GM18508 (cell line): ENCODE results near the gene TRIP11.
"Not testable (repeated sequence)": the region's sequence is repeated elsewhere in the genome, so short reads cannot be mapped to it uniquely, and the experiment has no call there.

ENCODE experiments used
- ATAC-seq: cut with Tn5 transposase; IDR thresholded peaks from one replicate; pipeline ENCODE4 v1.9.1; 2021; ENCODE audit warnings: moderate number of reproducible peaks; ENCODE audit not compliant: insufficient read depth, unreplicated experiment

The TRIP11 gene

DNA sequence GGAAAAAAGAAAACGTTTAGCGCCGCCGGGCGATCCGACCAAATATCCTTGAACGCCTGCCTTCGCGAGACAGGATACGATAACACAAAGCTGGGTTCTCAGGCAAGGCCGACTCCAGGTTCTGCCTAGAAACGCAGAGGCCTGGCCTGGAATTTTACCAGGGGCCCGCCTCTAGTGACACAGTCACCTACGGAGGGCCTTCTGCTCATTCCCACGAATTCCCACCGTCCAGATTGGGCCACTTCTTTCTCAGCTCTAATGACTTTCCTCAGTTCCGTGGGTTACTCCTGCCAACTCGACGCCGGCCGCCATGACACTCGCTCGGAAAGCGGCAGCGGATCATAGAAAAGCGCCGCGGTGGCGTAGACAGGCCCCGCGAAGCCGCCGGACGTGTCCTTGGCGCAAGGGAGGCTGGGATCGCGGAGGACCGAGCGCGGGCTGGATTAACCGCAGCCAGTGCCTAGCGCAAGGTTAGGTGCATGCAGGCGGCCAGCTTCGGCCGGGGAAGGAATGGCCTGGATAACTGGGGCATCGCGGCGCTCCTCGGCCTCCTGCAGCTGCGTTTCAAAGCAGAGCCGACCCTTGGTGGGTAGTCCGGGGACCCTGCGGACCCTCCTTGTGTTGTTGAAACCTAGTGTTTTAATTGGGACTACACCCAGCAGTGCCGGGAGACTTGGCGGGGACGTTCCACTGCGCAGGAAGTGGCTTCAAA, at the start of gene TRIP11:
Gene TRIP11 (minus strand): TSS at position 341 of the 712 bp plus-strand sequence. CDS start 374 bp downstream, outside the sequence.
- ATAC-seq: peak; percentile 85

DNA sequence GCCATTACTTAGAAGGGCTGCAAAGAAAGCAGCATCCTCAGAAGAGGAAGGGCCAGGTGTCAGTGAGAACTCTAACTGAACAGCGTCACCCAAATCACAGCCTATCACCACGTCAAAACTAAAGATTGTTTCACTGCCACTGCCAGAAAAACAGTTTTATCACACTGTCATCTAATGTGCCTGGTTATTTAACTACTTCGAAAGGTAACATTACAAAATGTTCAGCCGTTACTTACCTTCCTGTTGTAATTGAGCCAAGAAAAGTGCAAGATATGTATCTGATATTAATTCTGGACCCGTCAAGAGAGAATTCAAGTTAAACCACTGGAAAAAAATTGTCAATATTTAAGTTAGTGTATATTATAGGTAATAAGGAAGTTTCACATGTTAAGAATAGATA, 48.6 kb upstream of the TRIP11 start:
- no peak for ATAC-seq

DNA sequence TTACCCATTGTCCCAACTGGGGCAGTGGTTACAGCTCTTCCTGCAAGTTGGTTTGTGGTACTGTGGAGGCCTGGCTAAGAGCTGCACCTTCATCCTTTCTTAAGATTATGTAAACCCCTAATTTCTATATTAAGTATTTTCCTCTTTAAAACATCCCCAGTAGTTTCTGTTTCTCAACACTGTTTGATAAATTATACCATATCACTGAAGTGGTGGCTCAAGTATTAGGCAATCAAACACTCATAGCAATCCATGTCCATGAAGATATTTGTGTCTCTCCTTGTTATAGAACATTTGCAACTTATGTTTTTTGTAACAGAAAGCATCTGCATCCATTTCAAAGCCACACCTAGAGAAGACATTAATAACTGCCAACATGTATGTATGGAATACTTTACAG, 34.7 kb upstream of the TRIP11 start:
- ATAC-seq: no peak

DNA sequence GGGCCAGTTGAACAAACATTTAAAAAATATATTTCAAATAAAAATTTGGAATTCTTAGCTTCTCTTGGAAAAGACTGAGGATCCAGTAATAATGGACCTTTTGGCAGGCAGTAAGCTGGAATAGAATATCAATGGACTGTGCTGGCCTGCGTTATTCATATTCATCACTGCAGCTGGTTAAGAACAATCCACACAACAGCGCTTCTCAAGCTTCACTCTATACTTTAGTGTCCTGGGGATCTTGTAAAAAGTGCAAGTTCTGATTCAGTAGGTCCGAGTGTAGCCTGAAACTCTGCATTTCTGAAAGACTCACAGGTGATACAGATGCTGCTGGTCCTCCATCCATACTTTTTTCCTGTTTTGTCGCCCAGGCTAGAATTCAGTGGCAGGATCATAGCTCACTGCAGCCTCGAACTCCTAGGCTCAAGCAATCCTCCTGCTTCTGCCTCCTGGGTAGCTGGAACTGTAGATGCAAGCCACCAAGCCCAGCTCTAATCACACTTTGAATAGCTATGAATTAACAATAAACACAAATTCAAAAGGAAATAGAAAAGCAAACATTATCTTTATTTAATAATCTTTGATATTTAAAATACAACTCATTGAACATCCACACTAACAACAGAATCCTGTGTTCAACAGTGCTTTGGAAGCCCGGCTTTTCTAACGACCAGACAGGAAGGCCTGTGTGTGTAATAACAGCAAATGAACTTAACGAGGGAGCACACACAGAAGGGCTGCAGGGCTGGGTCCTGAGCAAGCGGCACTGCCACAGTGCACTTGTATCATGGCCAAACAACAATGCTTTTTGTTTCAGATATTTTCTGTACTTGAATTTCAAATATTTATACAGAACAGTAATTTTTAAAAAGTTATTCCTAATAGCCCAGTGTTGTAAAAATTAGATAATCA, 18.4 kb upstream of the TRIP11 start:
- ATAC-seq: no peak

DNA sequence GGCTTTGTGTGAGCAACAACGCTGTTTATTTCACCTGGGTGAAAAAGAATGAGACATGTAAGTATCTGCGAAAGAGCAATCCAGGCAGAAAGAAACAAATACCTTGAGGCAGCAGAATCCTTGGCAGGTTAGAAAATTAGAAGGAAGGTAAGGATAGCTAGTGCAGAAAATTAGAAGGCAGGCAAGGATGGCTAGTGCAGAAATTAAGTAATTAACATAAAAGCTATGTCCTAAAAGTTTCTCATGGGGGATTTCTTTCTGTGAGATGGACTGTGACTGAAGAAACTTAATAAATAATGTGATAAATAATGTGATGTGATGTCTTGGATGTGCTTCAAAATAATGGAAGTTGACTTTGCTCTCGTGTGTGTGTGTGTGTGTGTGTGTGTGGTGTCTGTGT, 9.9 kb upstream of the TRIP11 start:
- no peak for ATAC-seq

DNA sequence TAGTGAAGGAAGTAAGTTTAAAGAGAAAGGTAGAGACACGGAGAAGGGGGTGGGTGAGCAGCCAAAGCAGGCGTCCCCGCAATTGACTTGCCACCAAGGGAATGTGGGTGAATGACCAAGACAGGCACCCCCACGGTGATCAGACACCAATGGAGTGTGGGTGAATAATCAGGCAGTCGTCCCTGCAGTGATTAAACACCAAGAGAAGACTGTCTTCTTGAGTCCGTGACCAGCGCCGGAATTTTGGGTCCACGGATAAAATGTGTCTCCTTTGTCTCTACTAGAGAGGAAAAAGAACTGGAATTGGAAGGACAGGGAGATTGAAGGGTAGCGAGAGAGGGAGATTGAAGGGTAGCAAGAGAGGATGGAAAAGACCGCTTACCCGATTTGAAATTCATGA, 9.4 kb upstream of the TRIP11 start:
- ATAC-seq: not testable (repeated sequence)

DNA sequence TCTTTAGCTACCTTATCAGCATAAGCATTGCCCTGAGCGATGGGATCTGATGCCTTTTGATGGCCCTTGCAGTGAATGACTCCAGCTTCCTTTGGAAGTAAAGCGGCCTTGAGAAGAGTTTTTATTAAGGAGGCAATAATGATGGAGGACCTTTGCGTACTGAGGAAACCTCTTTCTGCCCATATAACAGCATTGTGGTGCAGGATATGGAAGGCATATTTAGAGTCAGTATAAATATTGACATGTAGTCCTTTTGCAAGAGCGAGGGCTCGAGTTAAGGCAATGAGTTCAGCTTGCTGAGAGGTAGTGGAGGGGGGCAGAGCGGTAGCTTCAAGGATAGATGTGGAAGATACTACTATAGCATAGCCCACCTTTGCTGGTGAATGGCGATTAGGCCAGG, 6.0 kb upstream of the TRIP11 start:
- ATAC-seq: not testable (repeated sequence)

DNA sequence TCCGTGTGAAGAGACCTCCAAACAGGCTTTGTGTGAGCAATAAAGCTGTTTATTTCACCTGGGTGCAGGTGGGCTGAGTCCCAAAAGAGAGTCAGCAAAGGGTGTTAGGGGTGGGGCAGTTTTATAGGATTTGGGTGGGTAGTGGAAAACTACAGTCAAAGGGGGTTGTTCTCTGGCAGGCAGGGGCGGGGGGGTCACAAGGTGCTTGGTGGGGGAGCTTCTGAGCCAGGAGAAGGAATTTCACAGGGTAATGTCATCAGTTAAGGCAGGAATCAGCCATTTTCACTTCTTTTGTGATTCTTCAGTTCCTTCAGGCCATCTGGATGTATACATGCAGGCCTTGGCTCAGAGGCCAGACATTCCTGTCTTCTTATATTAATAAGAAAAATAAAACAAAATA, 1.9 kb upstream of the TRIP11 start:
- not testable (repeated sequence) for ATAC-seq

DNA sequence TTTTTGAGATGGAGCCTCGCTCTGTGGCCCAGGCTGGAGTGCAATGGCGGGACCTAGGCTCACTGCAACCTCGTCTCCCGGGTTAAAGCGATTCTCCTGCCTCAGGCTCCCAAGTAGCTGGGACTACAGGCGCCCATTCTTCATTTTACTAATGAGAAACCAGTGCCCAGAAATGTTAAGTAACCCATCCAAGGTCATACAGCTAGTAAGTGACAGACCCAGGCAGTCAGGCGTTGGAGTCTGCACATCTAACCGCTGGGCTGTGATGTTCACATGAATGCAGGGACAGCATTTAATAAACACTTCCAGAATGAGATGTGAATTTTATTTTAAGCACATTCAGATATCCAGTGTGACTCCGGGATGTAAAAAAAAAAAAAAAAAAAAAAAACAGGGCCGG, 1.3 kb upstream of the TRIP11 start:
- no peak for ATAC-seq

DNA sequence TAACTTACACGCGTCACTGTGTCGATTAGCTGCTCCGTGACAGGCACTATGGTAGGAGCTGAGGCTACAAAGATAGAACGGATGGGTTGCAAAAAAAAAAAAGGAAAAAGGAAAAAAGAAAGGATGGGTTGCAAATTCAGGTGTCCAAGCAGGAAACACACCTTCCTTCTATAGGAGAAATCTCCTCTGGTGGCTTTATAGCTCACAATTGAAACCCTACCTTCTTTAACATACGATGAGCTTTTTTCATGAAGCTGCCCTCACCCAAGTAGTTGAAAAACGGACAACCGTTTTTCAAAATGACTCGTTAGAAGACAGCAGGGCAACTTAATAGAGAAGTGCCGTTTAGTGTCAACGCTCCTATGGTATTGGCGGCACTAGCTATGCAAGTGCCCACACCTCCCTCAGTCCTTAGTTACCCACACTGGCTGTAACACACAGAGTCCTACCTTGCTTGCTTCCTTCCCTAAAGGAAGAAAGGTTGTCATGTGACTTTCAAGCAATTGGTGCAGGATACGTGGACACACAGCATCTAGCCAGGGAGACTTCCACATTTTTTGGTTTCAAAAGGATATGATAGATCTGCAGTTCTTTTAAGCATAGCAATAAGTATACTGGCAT, 682 bp upstream of the TRIP11 start:
- ATAC-seq: no peak

DNA sequence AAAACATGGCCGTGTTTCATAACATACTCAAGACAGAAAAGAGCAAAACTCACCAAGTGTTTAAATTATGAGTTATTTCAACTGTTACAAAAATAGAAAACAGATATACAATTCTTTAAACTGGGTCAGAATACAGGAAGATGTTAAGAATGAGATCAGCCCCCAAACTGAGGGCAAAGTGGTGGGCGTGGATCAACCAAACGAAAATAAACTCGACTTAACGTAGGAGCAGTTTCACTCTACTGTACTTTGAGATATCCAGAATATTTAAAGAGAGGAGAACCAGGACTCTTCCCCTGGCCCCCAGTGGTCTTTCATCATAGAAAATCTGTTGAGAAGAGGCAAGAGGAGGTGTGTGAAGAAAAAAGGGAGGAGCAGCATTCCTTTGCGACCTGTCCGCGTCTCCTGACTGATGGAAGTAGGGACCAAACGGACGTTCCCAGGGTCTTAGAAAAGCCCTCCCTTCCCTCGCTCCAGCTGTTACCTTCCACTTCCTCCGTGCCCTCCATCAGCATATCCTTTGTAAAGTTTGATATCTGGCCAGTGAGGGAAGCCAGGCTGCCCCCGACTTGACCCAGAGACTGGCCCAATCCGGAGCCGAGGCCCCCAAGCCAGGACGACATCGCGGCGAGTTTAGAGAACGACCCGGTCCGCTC, 668 bp downstream of the TRIP11 start:
- no peak for ATAC-seq

DNA sequence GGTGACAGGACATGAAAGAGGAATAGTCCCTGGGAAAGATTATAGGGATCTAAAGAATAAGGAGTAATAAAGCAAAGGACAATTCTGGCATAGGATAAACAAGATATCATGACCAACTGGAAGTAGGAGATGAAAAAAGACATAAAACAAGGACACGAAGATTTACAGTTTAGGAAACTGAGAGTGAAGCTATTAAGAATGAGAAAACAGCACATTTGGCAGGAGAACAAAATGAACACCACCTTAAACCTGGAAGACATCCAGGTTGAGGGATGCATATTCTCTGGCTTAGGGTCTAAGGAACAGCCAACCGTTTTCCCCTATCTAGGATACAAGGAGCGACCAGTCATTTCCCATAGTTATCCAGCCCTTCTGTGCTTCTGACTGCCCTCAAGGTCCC, 1.9 kb downstream of the TRIP11 start:
- no peak for ATAC-seq

DNA sequence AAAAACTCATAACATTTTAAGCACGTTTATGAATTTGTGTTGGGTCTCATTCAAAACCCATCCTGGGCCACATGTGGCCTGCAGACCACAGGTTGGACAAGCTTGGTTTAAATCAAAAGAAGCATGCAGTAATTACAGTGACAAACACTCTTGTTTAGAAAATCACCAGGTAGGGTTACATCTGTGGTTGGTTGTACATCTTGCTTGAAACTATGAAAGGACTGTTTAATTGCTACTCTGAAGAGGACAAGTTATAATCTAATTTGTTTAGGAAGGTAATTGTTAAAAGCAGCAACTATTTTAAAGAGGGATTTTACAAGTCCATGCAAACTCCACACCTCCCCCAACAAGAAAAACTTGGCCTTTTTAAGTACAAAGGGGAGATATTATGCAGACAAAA, 4.0 kb downstream of the TRIP11 start:
- ATAC-seq: no peak

DNA sequence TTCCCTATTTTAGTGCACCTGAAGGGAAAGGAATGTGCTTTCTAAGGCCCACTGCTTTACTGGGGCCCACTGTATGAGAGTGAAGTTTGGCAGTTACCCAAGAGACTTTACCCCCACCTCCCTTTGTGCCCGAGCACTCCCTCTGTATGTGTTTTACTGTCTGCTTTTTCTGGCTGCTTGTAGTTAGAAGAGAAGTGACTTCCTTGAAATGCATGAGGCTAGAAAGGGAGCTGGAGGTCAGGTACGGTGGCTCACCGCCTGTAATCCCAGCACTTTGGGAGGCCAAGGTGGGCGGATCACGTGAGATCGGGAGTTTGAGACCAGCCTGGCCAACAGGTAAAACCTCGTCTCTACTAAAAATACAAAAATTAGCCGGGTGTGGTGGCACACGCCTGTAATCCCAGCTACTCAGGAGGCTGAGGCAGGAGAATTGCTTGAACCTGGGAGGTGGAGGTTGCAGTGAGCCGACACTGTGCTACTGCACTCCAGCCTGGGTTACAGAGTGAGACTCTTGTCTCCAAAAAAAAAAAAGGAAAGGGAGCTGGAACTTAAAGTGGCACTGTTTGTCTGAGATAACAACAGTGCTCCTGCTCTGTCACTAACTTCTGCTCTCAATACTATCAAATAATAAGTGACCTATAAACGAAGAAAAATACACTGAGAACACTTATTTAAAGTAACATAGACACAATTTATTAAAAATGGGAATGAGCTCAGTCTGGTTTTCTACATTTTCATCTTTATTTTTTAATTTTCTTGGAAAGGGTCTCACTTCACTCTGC, 5.8 kb downstream of the TRIP11 start:
- no peak for ATAC-seq

DNA sequence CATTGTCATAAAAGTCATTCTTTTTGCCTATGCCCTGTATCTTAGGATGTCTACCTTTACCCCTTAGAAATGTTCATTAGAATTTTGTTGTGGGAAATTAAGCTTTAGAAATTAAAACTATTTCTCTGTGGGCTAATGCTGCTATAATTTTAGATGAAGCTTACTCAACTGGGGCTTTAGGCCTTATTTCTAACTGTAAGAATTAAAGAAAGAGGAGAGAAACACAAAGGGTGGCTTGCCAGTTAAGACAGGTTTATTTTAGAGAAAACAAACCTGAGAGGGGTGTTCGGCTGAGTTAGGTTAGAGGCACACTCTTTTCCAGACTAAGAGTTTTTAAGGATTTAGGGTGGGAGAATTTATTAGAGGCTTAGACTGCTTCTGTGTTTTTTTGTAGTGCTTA, 6.4 kb downstream of the TRIP11 start:
- ATAC-seq: no peak

DNA sequence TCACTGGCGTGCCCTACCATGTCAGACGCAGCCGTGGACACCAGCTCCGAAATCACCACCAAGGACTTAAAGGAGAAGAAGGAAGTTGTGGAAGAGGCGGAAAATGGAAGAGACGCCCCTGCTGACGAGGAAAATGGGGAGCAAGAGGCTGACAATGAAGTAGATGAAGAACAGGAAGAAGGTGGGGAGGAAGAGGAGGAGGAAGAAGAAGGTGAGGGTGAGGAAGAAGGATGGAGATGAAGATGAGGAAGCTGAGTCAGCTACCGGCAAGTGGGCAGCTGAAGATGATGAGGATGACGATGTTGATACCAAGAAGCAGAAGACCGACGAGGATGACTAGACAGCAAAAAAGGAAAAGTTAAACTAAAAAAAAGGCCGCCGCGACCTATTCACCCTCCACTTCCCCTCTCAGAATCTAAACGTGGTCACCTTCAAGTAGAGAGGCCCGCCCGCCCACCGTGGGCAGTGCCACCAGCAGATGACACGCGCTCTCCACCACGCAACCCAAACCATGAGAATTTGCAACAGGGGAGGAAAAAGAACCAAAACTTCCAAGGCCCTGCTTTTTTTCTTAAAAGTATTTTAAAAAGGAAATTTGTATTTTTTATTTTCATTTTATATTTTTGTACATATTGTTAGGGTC, 13.2 kb downstream of the TRIP11 start:
- ATAC-seq: no peak

DNA sequence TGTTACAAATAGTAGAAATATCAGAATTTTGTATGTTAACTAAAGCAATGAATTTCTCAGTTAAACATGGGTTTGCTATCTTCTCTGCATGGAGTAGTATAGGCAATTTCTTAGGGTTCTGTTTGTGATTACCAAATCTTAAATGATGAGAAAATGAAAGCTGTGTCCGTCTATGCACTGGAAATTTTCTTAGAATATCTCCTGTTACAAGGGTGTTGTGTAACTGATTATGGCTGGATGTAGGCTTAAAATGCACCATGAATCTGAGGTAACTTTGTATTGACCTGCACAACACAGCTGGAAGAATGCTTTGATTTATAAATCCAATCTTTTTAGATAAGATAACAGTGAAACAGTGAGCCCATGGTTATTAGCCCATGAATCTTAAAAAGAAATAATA, 17.8 kb downstream of the TRIP11 start:
- ATAC-seq: no peak

DNA sequence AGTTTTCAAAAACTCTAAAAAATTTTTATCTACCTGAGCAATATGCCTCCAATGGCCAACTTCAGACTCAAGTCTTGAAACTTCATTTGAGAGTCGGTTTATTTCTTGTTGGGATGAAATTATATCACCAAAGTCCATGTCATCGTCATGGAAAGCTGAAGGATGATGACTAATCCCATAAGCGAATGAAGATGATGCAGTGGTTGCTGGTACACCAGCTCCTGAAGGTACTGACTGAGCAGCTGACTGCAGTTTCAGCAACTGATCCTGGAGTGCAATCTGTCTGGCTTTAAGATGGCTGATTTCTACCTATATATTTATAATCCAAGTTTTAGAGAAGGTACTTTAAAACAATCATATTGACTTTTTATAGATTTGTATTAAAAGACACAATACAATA, 18.3 kb downstream of the TRIP11 start:
- no peak for ATAC-seq

DNA sequence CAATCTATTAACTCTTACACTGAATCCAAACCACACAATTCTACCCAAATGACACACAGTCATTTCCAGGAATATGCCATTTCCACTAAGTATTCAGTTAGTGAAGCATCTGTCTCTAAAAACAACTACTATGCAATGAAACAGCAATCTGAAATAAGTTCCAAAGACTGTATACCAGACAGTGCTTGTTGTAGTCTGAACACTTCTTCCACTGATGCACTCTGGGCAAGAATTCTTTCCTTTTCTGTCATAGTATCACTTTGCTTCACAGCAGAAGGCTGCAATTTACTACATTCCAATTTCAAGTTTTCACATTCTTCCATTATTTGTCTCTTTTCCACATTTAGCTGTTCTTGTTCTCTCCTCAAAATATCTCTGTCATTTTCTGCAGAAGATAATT, 25.8 kb downstream of the TRIP11 start:
- no peak for ATAC-seq
